Testis (tissue), 3 donors: ENCODE results near the gene ZNF862. TPM values are rescaled to one million over a fixed set of nuclear protein-coding genes. Genes with fewer than 3 reads are reported as not detected.

Experiments
- DNase-seq: peaks from one replicate; pipeline ENCODE4 v3.0.0-alpha.2; 2019
- H3K27ac ChIP-seq, 2 donors: fragments of 200-600 bp; sonication (generic); one replicate each; pipeline ENCODE4 v1.5.1; 2019
- H3K27me3 ChIP-seq: fragments of 200-600 bp; sonication (generic); one replicate; pipeline ENCODE4 v1.5.1; 2019
- H3K36me3 ChIP-seq: fragments of 200-600 bp; sonication (generic); one replicate; pipeline ENCODE4 v1.5.1; 2017; ENCODE audit warnings: low read depth; ENCODE audit errors: missing control alignments
- H3K4me1 ChIP-seq: fragments of 200-600 bp; sonication (generic); one replicate; pipeline ENCODE4 v1.5.1; 2019
- H3K4me3 ChIP-seq, 2 donors: fragments of 200-600 bp; sonication (generic); one replicate each; pipeline ENCODE4 v1.5.1; 2017 to 2019
- H3K9me3 ChIP-seq: fragments of 200-600 bp; sonication (generic); one replicate; pipeline ENCODE4 v1.5.1; 2017
- CTCF ChIP-seq, 3 experiments: fragments of 450-650 bp in 2 of 3; fragments of 200-600 bp in 1 of 3; sonication (generic) in 1 of 3; IDR thresholded peaks; one replicate each; pipeline ENCODE4 v1.5.1; 2016 to 2019; ENCODE audit warnings: antibody characterized with exemption in 3 of 3, mild to moderate bottlenecking in 2 of 3, moderate library complexity in 1 of 3
- POLR2A ChIP-seq: fragments of 450-650 bp; IDR thresholded peaks from one replicate; pipeline ENCODE4 v1.6.1; 2017; ENCODE audit warnings: antibody characterized with exemption, mild to moderate bottlenecking, moderate library complexity
- WGBS, 2 donors: methylation state at CpG; one replicate each; pipeline ENCODE4 v1.1.5; 2018; 5-methylcytosine and 5-hydroxymethylcytosine counted together
- intact Hi-C: fragments of 100-400 bp; cut with DNase I; formaldehyde crosslinking; loops from one replicate; pipeline ENCODE4 v1.15.1; 2023; ENCODE audit warnings: low total_unique reads
- polyA plus RNA-seq: library from polyadenylated mRNA; stranded (reverse); fragments of 350-450 nt; fragmentation: Illumina TruSeq; extraction: RNeasy Lipid Tissue Mini Kit (QIAGEN cat#74804); gene quantifications from one replicate; pipeline ENCODE4 v1.2.3, GENCODE V29; 2014; ENCODE audit warnings: low read depth, low replicate concordance; ENCODE audit not compliant: insufficient read depth
- total RNA-seq, 2 donors: library from RNA; depleted of rRNA; stranded (reverse); fragments of >200 nt; gene quantifications; one replicate each; pipeline ENCODE4 v1.2.3, GENCODE V29; 2016

Gene ZNF862
- total and polyA plus RNA-seq, 3 donors from 2014 or later: 12.8 to 24.5 (median 21.6) TPM

GRCh38 chr7:149831741-149832219 is 6.4 kb upstream of the ZNF862 start:
- no peaks in the 10 kb centered on the region for H3K36me3 ChIP-seq
- no peaks in the 10 kb centered on the region for H3K4me1 ChIP-seq
- no peak for DNase-seq
- no peak overlapping the region for H3K4me3 ChIP-seq
- H3K27me3 ChIP-seq: no peaks in the 10 kb centered on the region
- TF ChIP-seq POLR2A (no peak), CTCF (IDR thresholded peaks at IDR 0.05) (no peak)
- WGBS, 2 donors: 80 to 85% methylated on average over 9 of the region's 9 CpGs
- intact Hi-C loops: no loop called here
- H3K27ac ChIP-seq: no peak overlapping the region
- H3K9me3 ChIP-seq: no peaks in the 10 kb centered on the region

- no peaks in the 10 kb centered on the region for H3K4me1 ChIP-seq
- no peak overlapping the region for H3K4me3 ChIP-seq
- H3K36me3 ChIP-seq: no peaks in the 10 kb centered on the region
- no peak for DNase-seq
- intact Hi-C loops: no loop called here
- H3K27ac ChIP-seq: no peak overlapping the region
- TF ChIP-seq POLR2A: no peak
- TF ChIP-seq CTCF (IDR thresholded peaks at IDR 0.05): no peak
- H3K9me3 ChIP-seq: no peaks in the 10 kb centered on the region
- WGBS, 2 donors: 82 to 85% methylated on average over 11 to 13 of the region's 13 CpGs
- no peaks in the 10 kb centered on the region for H3K27me3 ChIP-seq
These were observed 5.7 kb upstream of the ZNF862 start for GRCh38 chr7:149832332-149833041.

- no peak for TF ChIP-seq CTCF (IDR thresholded peaks at IDR 0.05)
- no peak for TF ChIP-seq POLR2A
- no peaks in the 10 kb centered on the region for H3K4me1 ChIP-seq
- H3K9me3 ChIP-seq: no peaks in the 10 kb centered on the region
- 86 to 91% methylated on average over 11 to 12 of the region's 12 CpGs for WGBS, 2 donors
- no peak overlapping the region for H3K4me3 ChIP-seq
- H3K36me3 ChIP-seq: no peaks in the 10 kb centered on the region
- intact Hi-C loops: no loop called here
- no peaks in the 10 kb centered on the region for H3K27me3 ChIP-seq
- DNase-seq: no peak
- H3K27ac ChIP-seq: no peak overlapping the region
These were observed 4.6 kb upstream of the ZNF862 start for GRCh38 chr7:149833495-149834130.

- Histone ChIP-seq H3K27me3 (no peaks in the 10 kb centered on the region), H3K27ac (no peak overlapping the region), H3K36me3 (no peaks in the 10 kb centered on the region), H3K4me3 (no peak overlapping the region), H3K9me3 (no peaks in the 10 kb centered on the region), H3K4me1 (no peaks in the 10 kb centered on the region)
- TF ChIP-seq CTCF (IDR thresholded peaks at IDR 0.05) (no peak), POLR2A (no peak)
- 84 to 90% methylated on average over 8 of the region's 8 CpGs for WGBS, 2 donors
- intact Hi-C loops: no loop called here
- DNase-seq: no peak
These were observed 3.6 kb upstream of the ZNF862 start for GRCh38 chr7:149834601-149835000.
